ENCODE results near the gene MGST2.

DNA sequence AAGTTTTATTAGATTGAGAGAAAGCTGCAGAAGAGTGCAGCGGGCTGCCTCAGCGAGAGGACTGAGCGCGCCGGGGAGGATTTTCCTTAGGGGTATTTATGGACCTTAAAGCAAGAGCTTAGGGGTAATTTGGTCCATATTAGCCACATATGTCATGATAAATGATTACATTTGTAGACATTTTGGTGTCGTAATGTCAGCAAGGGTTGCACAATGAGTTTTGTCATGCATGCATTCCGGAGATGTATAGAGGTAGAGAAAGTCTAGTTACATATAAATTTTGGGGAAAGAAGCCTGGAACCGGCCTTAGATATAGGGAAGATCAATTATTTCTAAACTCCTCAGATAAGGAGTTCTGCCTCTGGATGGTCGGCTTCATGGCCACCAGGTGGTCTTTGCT, 10.0 kb downstream of the MGST2 start:
- TF ChIP-seq, protein P1, sequence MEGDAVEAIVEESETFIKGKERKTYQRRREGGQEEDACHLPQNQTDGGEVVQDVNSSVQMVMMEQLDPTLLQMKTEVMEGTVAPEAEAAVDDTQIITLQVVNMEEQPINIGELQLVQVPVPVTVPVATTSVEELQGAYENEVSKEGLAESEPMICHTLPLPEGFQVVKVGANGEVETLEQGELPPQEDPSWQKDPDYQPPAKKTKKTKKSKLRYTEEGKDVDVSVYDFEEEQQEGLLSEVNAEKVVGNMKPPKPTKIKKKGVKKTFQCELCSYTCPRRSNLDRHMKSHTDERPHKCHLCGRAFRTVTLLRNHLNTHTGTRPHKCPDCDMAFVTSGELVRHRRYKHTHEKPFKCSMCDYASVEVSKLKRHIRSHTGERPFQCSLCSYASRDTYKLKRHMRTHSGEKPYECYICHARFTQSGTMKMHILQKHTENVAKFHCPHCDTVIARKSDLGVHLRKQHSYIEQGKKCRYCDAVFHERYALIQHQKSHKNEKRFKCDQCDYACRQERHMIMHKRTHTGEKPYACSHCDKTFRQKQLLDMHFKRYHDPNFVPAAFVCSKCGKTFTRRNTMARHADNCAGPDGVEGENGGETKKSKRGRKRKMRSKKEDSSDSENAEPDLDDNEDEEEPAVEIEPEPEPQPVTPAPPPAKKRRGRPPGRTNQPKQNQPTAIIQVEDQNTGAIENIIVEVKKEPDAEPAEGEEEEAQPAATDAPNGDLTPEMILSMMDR (IDR thresholded peaks at IDR 0.05; ENCODE audit: poor library complexity): no peak
- no peak for TF ChIP-seq EZH2phosphoT487 (IDR thresholded peaks at IDR 0.05; ENCODE audit: low read depth, severe bottlenecking, unreplicated experiment)

All from hepatocyte (in vitro differentiated cells).